ENCODE results near the gene STXBP5.

Gene STXBP5

DNA sequence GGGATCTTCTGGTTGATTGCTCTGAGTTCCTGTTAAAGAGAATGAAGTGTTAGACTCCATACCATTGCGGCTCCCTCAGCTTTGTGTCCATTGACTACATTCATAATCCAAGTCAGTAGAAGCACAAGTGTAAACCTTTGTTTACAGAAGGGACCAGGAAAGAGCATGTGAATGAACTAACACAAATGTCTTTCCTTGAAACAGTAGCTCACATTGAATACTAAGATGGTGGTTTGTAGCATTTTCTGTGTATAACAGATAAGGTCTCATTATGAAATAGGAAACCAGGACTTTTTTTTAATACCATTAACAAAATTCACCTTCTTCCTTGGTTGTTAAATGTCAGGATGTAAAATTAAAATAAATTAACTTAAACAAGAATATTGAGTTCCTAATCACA, 8.4 kb downstream of the STXBP5 start:
- DNase-seq: no peak

DNA sequence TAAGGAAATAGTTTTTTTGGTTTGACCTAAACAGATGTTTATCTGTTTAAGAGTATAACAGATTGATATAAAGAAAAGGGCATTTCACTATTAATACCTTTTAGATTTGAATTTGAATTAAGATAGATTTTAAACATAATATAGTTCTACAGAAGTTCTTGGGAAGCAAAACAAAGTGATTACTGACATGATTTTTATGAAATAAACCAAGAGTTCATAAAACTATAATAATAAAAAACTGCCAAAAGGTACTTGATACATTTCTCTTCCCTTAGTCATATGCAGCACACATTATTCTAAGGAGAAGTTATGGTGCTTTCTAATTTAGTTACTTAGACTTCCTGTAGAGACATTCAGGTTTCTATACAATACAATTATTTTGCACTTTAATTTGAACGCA, 9.6 kb downstream of the STXBP5 start:
- DNase-seq: no peak

DNA sequence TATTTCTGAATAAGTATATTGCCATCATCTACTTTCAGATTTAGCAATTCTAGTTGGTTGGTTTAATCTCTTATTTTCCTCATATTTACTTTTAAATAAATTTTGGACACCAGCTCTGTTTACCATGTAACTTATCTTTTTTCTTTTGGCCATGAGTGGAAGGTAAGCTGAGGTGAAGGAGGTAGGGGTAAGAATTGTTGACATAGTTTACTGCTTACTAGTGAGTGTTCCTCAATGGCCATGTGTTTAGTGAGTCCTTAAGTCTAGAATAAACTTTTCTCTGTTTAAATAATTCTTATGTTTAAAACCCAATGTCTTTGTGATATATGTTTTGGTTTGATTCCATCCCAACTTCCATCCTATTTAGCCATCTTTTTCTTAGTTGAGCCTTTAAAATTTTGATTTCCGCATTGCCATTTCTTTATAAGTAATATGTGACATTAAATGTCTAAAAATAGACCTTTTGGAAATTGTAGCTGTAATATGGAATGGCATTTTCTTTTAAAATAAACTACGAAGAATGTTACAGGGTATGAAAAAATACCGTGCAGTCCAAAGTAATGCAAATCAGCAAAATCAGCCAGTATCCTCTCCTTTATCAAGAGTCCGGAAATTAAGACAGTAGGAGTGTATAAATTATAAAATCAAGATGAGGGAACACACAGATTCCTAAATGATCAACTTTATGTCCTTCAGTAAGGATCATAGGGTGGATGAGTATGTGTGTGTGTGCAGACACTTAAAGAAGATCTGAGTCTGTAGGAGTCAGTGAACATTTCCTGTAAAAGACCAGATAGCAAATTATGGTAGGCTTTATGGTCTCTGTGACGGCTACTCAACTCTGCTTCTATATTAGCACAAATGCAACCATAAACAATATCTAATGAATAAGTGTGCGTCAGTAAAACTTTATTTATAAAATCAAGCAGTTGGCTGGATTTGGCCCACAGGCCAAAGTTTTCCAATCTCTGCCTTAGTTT, 10.3 kb downstream of the STXBP5 start:
- no peak for DNase-seq

DNA sequence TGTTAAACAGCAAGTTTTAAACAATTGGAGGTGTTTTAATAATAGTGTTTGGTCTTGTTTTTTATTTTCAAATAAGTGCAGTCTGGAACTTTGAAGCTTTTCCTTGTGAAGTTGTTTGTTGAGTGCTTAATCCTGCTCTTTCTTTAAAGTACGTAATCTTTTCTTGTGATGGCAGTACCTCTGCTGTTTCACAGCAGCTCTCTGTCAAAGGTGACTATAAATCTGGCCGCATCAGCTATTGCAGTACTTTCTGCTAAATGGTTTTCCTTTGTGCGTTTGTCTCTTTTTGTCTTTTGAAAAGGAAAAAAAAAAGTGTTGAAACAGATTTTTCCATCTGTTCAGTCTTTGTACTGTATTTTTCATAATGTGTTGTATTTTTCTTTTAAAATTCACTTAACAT, 12.7 kb downstream of the STXBP5 start:
- no peak for DNase-seq

DNA sequence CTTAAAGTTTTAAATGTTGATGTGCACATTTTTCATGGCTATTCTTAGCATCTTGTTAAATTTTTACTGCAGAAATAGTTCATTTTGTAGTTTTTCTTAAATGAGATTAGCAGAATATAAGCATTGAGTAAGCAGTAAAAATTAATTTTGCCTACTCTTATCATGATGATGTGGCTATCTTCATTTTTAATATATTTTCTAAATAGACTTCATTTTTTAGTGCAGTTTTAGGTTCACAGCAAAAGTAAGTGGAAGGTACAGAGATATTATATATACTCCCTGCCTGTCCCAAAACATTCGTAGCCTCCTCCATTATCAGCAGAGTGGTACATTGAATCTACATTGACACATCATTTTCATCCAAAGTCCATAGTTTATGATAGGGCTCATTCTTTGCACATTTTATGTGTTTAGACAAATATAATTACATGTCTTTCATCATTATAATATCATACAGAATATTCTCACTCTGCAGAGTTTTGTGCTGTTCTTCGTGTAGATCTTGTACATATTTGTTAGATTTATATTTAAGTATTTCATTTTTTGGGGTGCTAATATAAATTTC, 13.7 kb downstream of the STXBP5 start:
- DNase-seq: no peak

DNA sequence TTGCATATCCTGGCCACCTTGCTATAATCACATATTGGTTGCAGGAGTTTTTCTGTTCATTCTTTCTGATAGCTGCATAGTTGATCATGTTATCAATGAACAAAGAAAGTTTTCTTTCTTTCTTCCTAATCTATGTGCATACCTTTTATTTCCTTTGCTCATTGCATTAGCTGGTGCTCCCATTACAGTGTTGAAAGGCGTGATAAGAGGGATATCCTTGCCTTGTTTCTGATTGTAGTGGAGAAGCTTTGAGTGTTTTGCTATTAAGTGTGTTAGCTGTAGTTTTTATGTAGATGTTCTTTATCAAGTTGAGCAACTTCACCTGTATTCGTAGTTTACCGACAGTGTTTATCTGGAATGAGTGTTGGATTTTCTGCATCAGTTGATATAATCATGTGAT, 14.6 kb downstream of the STXBP5 start:
- DNase-seq: no peak

DNA sequence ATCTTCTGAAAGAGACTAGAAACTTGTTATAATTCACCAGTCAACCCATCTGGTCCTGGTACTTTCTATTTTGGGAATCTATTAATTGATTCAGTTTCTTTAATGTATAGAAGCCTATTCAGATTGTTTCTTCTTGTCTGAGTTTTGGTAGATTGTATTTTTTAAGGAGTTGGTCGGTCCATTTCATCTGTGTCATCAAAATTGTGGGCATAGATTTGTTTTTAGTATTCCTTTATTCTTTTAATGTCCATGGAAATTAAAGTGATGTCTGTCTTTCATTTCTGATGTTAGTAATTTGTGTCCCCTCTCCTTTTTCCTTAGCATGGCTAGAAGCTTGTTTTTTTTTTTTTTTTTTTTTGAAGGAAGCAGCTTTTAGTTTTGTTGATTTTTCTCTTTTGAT, 15.2 kb downstream of the STXBP5 start:
- DNase-seq: no peak

DNA sequence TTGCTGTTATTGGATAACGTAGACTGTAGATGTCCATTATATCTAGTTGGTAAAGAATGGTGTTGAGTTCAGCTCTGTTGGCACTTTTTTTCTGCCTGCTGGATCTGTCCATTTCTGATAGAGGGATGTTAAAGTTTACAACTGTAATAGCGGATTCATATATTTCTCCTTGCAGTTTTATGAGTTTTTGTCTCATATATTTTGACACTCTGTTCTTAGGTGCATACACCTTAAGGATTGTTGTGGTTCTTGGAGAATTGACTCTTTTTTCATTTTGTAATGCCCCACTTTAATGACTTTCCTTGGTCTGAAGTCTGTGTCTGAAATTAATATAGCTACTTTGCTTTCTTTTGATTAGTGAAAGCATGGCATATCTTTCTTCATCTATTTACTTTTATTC, 16.1 kb downstream of the STXBP5 start:
- no peak for DNase-seq

DNA sequence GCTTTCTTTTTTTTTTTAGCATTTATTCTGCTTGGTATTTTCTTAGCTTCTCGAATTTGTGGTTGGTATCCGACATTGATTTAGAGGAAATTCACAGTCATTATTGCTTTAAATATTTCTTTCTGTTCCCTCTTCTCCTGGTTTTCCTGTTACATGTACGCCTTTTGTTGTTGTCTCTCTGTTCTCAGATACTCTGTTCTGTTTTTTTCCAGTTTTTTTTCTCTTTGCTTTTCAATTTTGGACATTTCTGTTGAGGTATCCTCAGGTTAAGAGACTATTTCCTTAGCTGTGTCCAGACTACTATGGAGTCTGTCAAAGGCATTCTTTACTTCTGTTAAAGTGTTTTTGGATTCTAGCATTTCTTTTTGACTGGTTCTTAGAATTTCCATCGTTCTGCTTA, 17.5 kb downstream of the STXBP5 start:
- DNase-seq: no peak

DNA sequence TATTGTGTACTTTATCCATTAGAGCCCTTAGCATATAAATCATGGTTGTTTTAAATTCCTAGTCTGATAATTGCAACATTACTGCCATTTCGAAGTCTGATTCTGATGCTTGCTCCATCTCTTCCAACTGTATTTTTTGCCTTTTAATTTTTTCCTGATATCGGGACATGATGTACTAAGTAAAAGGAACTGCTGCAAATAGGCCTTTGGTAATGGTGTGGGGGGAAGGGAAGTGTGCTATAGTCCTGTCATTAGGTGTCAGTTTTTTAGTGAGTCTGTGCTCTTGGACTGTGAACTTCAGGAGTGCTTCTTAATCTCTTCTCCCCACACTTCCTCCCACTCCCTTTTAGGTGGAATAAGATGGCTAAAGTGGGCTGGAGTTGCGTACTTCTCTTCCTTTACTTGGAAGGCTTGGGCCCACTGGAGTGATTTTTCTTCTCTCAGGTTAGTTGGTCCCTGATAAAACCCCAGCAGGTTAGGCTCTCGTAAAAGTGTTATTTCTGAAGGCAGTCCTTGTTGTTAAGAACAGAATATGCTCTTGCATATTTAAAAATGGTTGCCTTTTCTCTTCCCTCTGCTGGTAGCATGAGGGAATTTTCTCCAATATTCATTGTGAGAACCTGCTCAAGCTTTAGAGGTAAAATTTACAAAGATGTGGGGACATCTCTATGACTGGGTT, 18.1 kb downstream of the STXBP5 start:
- DNase-seq: no peak

DNA sequence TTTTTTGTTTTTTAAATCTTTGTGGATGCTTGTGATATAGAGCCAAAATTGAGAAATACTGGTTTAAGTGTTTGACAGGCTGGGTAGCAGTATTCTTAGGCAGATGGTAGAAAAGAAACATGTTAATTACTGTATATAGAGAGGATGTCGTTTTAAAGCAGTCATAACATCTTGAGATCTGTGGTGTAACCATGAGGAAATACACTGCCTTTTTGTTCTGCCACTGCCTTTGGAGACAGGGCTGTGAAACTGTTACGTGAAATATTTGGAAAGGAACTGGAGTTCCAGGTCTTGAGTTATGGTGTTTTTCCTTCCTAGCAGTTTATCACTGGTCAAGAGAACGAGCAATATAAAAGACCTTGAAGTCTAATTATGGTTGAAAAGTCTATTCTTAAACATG, 19.5 kb downstream of the STXBP5 start:
- no peak for DNase-seq

DNA sequence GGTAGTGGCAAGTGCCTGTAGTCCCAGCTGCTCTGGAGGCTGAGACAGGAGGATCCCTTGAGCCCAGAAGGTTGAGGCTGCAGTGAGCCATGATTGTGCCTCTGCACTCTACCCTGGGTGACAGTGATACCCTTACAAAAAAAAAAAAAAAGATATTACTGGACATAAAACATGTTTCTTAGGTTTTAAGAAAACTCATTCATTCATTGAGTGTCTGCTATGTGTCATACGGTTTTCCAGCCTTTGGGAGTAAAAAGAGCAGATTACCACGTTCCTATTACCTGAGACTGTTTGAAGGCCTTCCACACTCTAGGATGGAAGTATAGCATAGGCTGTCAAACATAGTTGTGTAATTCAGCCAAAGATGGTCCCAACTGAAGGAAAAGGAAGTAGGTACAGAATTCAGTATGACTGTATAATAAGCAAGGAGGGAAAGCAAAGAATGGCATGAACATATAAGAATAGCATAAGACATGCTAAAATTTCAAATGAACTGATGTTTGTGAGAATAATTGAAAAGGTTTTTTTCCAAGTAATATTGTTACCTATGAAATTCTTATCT, 22.0 kb downstream of the STXBP5 start:
- no peak for DNase-seq

DNA sequence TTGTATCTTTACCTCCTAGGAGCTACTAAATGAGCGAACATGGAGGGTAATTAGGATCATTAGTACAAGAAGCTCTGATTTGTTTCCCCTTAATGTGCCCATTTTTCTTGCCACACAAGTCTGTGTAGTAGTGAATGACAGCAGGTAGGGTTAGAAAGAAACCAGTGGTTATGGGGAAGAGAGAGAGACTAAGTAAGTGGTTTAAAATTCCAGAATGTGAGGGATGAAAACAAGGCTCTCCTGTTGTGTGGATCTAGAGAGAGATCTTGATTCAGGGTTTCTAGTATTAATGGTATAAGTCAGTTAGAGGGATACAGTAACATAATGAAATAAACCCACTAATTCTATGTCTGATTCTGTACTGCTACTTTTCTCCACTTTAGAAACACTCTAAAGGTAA, 22.7 kb downstream of the STXBP5 start:
- no peak for DNase-seq

DNA sequence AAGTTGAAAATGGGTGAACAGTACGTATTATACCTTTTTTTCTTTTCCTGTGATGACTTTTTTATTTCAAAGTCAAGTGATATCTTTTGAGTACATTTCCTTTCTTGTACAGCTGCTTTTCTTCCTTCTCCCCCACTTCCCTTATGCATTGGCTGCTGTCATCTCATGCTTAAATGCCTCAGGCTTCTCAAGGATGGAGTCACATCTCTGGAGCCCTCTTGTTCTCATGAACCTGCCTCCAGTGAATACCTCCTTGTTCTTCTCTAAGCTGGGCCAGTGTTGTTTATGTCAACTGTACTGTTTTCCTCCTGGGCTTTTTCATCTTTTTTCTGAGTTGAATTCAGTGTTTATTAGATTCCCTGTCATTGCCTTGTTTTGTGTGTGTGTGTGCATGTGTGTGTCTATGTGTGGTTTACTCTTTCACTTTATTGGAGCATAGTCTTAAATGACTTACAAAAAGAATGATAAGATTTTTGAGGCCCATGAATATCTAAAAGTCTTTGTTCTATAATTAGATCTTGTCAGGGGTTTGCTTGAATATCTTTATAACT, 23.6 kb downstream of the STXBP5 start:
- DNase-seq: no peak

DNA sequence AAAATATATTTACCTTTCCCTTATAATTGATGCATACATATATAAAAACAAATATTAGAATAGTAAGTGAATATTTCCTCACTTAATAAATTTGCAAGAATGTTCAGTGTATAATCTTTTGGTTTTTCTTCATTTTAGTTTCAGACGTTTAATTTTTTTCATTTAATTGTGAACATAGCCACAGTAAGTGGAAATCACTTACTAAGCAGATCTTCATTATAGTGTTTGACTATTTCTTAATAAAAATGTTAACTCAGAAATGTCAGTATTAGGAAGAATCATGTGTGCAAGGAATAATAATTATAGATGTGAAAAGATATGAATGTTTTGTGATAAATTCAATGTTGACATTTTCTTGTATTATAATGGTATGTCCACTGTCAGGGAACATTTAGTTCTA, 27.4 kb downstream of the STXBP5 start:
- no peak for DNase-seq

DNA sequence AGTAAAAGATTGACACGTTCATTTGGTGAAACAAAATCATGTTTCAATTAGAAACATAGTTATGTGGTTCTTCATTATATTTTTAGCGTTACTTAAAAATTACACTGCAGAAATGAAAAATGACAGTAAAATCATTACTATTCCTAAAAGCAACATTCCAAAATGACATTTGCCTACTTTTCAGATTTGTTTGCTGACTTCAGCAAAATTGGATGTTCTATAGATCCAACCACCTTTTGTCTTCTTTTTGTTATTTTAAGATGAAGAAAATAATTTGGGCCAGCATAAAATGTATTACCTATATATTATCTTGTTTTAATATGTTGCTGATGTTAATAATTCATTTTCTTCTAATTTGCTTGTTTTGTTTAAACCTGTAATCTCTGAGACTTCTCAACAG, 30.5 kb downstream of the STXBP5 start:
- no peak for DNase-seq

DNA sequence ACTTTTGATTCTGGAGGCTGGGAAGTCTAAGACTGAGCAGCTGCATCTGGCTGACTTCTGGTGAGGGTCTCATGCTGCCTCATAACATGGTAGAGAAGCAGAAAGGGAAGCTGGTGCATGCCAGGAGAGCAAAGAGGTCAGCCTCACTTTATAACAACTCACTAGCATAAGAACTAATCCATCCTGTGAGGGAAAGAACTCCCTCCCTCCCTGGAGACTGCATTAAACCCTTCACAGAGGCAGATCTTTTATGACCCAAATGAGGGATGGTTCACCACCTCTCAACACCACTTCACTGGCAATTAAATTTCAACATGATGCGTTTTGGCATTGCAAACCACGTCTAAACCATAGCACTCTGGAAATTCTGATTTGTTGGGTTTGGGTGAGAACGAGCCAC, 33.9 kb downstream of the STXBP5 start:
- no peak for DNase-seq

DNA sequence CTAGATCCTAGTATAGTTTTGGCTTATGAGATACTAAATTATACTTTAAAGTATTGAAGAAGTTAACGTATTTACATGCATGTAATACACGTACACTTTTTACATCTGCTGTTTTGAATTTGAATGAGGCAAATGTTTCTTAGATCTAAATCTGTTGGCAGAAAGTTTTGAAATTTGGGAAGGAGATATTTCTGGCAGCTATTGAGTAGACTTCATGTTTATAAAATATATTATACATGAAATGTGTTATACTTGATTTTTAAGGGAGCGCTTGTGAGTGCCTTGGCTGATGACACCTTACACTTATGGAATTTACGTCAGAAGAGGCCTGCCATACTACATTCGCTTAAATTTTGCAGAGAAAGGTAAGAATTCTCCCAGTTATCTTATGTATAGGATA, 34.7 kb downstream of the STXBP5 start:
- no peak for DNase-seq

DNA sequence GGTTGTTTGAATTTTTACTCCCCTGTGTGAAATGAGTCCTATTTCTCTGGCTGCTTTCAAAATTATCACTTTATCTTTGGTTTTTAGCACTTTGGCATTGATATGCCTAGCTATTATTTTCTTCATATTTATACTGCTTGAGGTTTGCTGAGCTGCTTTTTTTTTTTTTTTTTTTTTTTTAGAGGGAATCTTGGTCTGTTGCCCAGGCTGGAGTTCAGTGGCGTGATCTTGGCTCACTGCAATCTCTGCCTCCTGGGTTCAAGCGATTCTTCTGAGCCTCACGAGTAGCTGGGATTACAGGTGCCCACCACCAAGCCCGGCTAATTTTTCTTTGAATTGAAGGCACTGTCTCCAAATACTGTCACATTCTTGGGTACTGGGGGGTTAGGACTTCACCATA, 40.6 kb downstream of the STXBP5 start:
- DNase-seq: no peak

DNA sequence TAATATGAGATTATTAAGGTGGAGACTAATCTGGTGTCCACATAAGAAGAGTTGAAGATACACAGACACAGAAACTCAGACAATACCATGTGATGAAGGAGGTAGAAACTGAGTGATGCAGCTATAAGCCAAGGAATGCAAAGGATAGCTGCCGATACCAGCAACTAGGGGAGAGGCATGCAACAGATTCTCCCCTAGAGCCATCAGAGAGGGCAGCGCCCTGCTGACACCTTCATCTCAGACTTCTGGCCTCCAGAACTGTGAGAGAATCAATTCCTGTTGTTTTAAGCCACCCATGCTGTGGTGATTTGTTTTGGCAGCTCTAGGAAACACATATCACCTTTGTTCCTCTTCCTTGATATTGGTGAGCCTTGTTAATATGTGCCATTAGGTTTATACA, 41.5 kb downstream of the STXBP5 start:
- DNase-seq: no peak

DNA sequence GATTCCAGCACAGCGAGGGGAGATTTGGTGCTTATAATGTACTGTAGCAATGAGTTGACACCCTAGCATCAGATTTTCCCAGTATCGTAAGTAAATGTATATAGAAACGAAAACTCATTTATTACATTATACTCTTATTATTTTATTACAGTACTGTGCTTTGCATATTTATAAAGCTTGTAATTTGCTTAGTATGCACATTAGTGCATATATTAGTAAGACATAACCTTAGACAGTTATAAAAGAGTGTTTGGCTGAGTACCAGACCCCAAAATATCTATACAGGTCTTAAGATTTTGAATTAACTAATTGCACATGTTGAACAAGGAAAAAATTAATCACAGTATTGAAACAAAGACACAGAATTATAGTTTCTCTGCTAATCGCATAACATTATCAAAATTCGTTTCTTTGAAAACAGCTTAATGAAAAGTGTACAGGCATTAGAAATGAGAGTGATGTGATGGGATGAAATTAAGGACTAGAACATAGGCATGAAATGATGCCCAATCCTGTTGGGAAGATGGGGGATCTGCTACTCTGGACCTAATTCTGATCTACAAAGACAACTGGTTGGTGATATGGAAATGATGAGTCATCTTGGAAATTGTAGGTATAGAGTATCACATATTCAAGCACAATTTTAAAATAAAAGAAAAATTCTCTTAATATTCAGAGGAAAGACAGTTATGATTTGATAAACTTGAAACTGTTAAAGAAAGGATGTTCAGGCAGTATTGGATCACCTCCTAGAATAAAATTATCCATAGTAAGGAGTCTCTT, 42.8 kb downstream of the STXBP5 start:
- DNase-seq: no peak

DNA sequence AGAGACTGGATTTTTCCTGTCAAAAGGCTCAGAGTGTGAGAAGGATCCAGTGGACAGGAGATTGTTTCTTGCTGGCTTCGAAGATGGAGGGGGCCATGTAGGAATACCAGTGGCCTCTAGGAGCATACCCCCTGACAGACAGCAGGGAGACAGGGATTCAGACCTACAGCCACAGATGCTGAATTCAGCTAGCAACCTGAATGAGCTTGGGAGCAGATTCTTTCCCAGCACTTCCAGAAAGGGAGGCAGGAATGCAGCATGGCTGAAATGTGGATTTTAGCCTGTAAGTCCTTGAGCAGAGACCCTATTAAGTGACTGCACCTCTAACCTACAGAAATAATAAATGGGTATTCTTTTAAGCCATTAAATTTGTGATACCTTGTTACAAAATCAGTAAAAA, 44.6 kb downstream of the STXBP5 start:
- DNase-seq: no peak

DNA sequence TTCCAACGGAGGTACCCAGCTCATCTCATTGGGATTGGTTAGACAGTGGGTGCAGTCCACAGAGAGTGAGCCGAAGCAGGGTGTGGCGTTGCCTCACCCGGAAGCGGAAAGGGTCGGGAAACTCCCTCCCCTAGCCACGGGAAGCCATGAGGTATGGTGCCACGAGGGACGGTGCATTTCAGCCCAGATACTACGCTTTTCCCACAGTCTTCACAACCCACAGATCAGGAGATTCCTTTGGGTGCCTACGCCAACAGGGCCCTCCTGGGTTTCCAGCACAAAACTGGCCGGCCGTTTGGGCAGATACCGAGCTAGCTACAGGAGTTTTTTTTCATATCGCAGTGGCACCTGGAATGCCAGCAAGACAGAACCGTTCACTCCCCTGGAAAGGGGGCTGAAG, 46.9 kb downstream of the STXBP5 start:
- no peak for DNase-seq
